Keratinocyte (primary cell): ENCODE results near the gene ZFP36L2.

ENCODE experiments used
- EZH2 ChIP-seq: IDR thresholded peaks from one replicate; pipeline ENCODE4 v1.6.1; 2012; ENCODE audit warnings: inconsistent platforms, mild to moderate bottlenecking, low read length, moderate library complexity
- TF ChIP-seq, protein P1 (sequence below), 3 experiments: IDR thresholded peaks in 1 of 3; conservative IDR thresholded peaks in 1 of 3; optimal IDR thresholded peaks in 1 of 3; 2 replicates in 2 of 3; 3 replicates in 1 of 3; pipeline versions ENCODE3 to v1.5.1; 2011; ENCODE audit warnings: low read length in 3 of 3, mild to moderate bottlenecking in 3 of 3, moderate library complexity in 2 of 3, control low read depth in 1 of 3, inconsistent platforms in 1 of 3; ENCODE audit not compliant: insufficient read depth in 2 of 3; ENCODE audit errors: extremely low read depth in 1 of 3

DNA sequence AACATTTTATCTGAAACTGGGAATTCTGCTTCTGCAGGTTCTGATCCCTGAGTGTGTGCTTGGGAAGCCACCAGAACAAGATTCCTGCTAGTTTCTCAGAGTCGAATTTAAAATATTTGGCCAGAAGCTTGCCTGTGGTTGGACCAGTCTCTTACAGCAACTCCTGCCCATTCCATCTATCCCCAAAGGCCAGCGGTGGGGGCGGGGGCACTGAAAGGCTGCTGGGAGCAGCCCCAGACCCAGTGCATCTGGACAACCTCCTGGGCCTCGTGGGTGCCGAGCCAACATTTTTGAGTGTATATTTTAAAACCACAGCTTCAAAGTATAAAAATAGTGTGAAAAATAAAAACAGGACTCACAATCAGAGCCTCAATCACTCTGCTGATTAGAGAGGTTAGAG lies 38.6 kb upstream of the ZFP36L2 start:
- TF ChIP-seq EZH2, result no peak
- TF ChIP-seq, protein P1, sequence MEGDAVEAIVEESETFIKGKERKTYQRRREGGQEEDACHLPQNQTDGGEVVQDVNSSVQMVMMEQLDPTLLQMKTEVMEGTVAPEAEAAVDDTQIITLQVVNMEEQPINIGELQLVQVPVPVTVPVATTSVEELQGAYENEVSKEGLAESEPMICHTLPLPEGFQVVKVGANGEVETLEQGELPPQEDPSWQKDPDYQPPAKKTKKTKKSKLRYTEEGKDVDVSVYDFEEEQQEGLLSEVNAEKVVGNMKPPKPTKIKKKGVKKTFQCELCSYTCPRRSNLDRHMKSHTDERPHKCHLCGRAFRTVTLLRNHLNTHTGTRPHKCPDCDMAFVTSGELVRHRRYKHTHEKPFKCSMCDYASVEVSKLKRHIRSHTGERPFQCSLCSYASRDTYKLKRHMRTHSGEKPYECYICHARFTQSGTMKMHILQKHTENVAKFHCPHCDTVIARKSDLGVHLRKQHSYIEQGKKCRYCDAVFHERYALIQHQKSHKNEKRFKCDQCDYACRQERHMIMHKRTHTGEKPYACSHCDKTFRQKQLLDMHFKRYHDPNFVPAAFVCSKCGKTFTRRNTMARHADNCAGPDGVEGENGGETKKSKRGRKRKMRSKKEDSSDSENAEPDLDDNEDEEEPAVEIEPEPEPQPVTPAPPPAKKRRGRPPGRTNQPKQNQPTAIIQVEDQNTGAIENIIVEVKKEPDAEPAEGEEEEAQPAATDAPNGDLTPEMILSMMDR (optimal IDR thresholded peaks at IDR 0.05 in 1 of 3, IDR thresholded peaks at IDR 0.05 in 1 of 3, conservative IDR thresholded peaks at IDR 0.05 in 1 of 3; ENCODE audit: extremely low read depth in 1 of 3, insufficient read depth in 2 of 3, low read length in 3 of 3), result no peak
